Measurements from ENCODE around the gene PRSS53.

The PRSS53 gene

GRCh38 chr16:31077592-31078396, 10.9 kb downstream of the PRSS53 start:
- DNase-seq, result no peak

- no peak for DNase-seq
These were observed 11.7 kb downstream of the PRSS53 start for GRCh38 chr16:31077024-31077423.

- no peak for DNase-seq
These were observed 12.4 kb downstream of the PRSS53 start for GRCh38 chr16:31076319-31076718.

- no peak for DNase-seq
These were observed 13.9 kb downstream of the PRSS53 start for GRCh38 chr16:31074814-31075183.

GRCh38 chr16:31073970-31074813, 14.6 kb downstream of the PRSS53 start, which contains the start of the genes ZNF646 and ZNF668:
TSS of gene ZNF646 (plus strand) at chr16:31074422. CDS start at chr16:31076325, 1,903 bp downstream.
TSS of gene ZNF668 (minus strand) at chr16:31074240. CDS start at chr16:31064459, 9,781 bp downstream.
- DNase-seq, result peak; percentile 98

GRCh38 chr16:31073142-31073969, 15.4 kb downstream of the PRSS53 start:
- DNase-seq, result peak; percentile 98

- no peak for DNase-seq
These were observed 16.1 kb downstream of the PRSS53 start for GRCh38 chr16:31072540-31073141.

GRCh38 chr16:31071861-31072260, 16.9 kb downstream of the PRSS53 start:
- no peak for DNase-seq

GRCh38 chr16:31067342-31067741, 21.4 kb downstream of the PRSS53 start:
- DNase-seq, result no peak

GRCh38 chr16:31064882-31065461, 23.8 kb downstream of the PRSS53 start:
- peak; percentile 55 for DNase-seq

- no peak for DNase-seq
These were observed 24.7 kb downstream of the PRSS53 start for GRCh38 chr16:31063843-31064611.

GRCh38 chr16:31063495-31063842, 25.3 kb downstream of the PRSS53 start:
- DNase-seq, result no peak

GRCh38 chr16:31061813-31062440, 26.8 kb downstream of the PRSS53 start:
- no peak for DNase-seq

GRCh38 chr16:31061126-31061812, 27.5 kb downstream of the PRSS53 start:
- DNase-seq, result no peak

- DNase-seq, result no peak
These were observed 33.1 kb downstream of the PRSS53 start for GRCh38 chr16:31055613-31056012.

- no peak for DNase-seq
These were observed 36.6 kb downstream of the PRSS53 start for GRCh38 chr16:31052114-31052513.

- no peak for DNase-seq
These were observed 38.3 kb downstream of the PRSS53 start for GRCh38 chr16:31050280-31051030.

GRCh38 chr16:31043898-31044481, 44.8 kb downstream of the PRSS53 start:
- no peak for DNase-seq

- DNase-seq, result no peak
These were observed 45.4 kb downstream of the PRSS53 start for GRCh38 chr16:31043352-31043751.

Data from retina (tissue), 1 donor.